Measurements from ENCODE around the gene KDM6A. TPM values are rescaled to one million over a fixed set of nuclear protein-coding genes. Genes with fewer than 3 reads are reported as not detected.

Gene KDM6A
- total RNA-seq, 1 experiment from 2014 or later, result 45.0 TPM

DNA sequence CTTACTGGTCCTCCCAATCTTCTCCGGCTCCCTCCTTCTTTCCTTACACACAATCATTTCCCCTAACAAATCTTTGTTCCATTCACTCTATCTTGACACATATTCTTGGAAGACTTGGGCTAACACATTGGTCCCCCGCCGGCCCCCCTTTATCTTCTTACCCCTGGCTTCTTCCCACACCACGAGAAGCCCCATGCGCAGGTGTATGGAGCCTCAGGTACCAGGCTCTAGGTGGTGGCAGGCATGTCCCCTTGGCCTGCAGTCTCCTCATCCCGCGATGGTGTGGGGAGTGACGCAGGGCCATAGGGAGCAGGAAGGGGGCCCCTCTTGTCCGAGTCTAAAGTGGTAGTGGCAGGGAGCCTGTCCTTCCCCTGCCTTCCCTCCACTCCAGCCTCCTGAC lies 277.8 kb downstream of the KDM6A start:
- DNase-seq (ENCODE audit: low spot score), result no peak
- TF ChIP-seq, protein P1, sequence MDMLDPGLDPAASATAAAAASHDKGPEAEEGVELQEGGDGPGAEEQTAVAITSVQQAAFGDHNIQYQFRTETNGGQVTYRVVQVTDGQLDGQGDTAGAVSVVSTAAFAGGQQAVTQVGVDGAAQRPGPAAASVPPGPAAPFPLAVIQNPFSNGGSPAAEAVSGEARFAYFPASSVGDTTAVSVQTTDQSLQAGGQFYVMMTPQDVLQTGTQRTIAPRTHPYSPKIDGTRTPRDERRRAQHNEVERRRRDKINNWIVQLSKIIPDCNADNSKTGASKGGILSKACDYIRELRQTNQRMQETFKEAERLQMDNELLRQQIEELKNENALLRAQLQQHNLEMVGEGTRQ (CRISPR knock-in tag; IDR thresholded peaks at IDR 0.05), result no peak
- H3K27ac Mint-ChIP-seq, result no peak overlapping the region
- no peak for ATAC-seq
- H3K9me3 Mint-ChIP-seq, result no peaks in the 10 kb centered on the region
- no peaks in the 10 kb centered on the region for H3K4me1 Mint-ChIP-seq
- POLR2A ChIA-PET, result no interaction called here
- H3K36me3 Mint-ChIP-seq, result no peaks in the 10 kb centered on the region
- CTCF ChIA-PET, result no interaction called here
- H3K4me3 Mint-ChIP-seq, result no peak overlapping the region
- no peaks in the 10 kb centered on the region for H3K27me3 Mint-ChIP-seq (ENCODE audit: low read depth)

DNA sequence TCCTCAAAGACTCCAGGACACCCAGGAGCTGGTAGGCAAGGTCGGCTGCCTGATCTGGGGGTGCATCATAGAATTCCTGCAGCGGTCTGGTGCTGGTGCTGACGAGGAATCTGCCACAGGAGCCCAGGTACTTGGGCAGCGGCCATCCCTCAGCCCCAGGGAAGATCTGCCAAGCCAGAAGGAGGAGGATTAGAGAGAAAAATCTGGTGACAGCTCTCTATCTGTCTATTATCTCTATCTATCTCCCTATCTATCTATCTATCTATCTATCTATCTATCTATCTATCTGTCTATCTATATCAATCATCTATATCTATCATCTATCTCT lies 281.0 kb downstream of the KDM6A start:
- CTCF ChIA-PET, result no interaction called here
- no peak for ATAC-seq

More for the DNA sequence above, 281.0 kb downstream of the KDM6A start:
- H3K27me3 Mint-ChIP-seq (ENCODE audit: low read depth), result no peaks in the 10 kb centered on the region
- H3K36me3 Mint-ChIP-seq, result no peaks in the 10 kb centered on the region
- TF ChIP-seq JAZF1 (CRISPR knock-in tag; IDR thresholded peaks at IDR 0.05) (no peak), PRRX2 (CRISPR knock-in tag; IDR thresholded peaks at IDR 0.05) (no peak), ZNF317 (CRISPR knock-in tag; IDR thresholded peaks at IDR 0.05; ENCODE audit: borderline replicate concordance, low read depth) (no peak), EMX1 (CRISPR knock-in tag; IDR thresholded peaks at IDR 0.05) (no peak), TEAD4 (CRISPR knock-in tag; IDR thresholded peaks at IDR 0.05) (no peak), GABPB1 (CRISPR knock-in tag; IDR thresholded peaks at IDR 0.05) (no peak), GRHL2 (CRISPR knock-in tag; IDR thresholded peaks at IDR 0.05; ENCODE audit: insufficient replicate concordance, severe bottlenecking) (no peak), ZNF138 (CRISPR knock-in tag; conservative IDR thresholded peaks at IDR 0.05) (no peak), KAT7 (CRISPR knock-in tag; IDR thresholded peaks at IDR 0.05; ENCODE audit: borderline replicate concordance) (no peak), SP1 (CRISPR knock-in tag; conservative IDR thresholded peaks at IDR 0.05) (no peak), NFE2L1 (CRISPR knock-in tag; IDR thresholded peaks at IDR 0.05) (no peak), RORB (CRISPR knock-in tag; IDR thresholded peaks at IDR 0.05) (no peak)
- TF ChIP-seq, protein P2, sequence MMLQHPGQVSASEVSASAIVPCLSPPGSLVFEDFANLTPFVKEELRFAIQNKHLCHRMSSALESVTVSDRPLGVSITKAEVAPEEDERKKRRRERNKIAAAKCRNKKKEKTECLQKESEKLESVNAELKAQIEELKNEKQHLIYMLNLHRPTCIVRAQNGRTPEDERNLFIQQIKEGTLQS (CRISPR knock-in tag; conservative IDR thresholded peaks at IDR 0.05), result no peak
- TF ChIP-seq, protein P3, sequence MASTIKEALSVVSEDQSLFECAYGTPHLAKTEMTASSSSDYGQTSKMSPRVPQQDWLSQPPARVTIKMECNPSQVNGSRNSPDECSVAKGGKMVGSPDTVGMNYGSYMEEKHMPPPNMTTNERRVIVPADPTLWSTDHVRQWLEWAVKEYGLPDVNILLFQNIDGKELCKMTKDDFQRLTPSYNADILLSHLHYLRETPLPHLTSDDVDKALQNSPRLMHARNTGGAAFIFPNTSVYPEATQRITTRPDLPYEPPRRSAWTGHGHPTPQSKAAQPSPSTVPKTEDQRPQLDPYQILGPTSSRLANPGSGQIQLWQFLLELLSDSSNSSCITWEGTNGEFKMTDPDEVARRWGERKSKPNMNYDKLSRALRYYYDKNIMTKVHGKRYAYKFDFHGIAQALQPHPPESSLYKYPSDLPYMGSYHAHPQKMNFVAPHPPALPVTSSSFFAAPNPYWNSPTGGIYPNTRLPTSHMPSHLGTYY (CRISPR knock-in tag; IDR thresholded peaks at IDR 0.05), result no peak
- TF ChIP-seq, protein P4, sequence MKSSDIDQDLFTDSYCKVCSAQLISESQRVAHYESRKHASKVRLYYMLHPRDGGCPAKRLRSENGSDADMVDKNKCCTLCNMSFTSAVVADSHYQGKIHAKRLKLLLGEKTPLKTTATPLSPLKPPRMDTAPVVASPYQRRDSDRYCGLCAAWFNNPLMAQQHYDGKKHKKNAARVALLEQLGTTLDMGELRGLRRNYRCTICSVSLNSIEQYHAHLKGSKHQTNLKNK (CRISPR knock-in tag; IDR thresholded peaks at IDR 0.05), result no peak
- TF ChIP-seq, protein P5, sequence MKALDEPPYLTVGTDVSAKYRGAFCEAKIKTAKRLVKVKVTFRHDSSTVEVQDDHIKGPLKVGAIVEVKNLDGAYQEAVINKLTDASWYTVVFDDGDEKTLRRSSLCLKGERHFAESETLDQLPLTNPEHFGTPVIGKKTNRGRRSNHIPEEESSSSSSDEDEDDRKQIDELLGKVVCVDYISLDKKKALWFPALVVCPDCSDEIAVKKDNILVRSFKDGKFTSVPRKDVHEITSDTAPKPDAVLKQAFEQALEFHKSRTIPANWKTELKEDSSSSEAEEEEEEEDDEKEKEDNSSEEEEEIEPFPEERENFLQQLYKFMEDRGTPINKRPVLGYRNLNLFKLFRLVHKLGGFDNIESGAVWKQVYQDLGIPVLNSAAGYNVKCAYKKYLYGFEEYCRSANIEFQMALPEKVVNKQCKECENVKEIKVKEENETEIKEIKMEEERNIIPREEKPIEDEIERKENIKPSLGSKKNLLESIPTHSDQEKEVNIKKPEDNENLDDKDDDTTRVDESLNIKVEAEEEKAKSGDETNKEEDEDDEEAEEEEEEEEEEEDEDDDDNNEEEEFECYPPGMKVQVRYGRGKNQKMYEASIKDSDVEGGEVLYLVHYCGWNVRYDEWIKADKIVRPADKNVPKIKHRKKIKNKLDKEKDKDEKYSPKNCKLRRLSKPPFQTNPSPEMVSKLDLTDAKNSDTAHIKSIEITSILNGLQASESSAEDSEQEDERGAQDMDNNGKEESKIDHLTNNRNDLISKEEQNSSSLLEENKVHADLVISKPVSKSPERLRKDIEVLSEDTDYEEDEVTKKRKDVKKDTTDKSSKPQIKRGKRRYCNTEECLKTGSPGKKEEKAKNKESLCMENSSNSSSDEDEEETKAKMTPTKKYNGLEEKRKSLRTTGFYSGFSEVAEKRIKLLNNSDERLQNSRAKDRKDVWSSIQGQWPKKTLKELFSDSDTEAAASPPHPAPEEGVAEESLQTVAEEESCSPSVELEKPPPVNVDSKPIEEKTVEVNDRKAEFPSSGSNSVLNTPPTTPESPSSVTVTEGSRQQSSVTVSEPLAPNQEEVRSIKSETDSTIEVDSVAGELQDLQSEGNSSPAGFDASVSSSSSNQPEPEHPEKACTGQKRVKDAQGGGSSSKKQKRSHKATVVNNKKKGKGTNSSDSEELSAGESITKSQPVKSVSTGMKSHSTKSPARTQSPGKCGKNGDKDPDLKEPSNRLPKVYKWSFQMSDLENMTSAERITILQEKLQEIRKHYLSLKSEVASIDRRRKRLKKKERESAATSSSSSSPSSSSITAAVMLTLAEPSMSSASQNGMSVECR (CRISPR knock-in tag; IDR thresholded peaks at IDR 0.05; ENCODE audit: borderline replicate concordance), result no peak
- TF ChIP-seq, protein P6, sequence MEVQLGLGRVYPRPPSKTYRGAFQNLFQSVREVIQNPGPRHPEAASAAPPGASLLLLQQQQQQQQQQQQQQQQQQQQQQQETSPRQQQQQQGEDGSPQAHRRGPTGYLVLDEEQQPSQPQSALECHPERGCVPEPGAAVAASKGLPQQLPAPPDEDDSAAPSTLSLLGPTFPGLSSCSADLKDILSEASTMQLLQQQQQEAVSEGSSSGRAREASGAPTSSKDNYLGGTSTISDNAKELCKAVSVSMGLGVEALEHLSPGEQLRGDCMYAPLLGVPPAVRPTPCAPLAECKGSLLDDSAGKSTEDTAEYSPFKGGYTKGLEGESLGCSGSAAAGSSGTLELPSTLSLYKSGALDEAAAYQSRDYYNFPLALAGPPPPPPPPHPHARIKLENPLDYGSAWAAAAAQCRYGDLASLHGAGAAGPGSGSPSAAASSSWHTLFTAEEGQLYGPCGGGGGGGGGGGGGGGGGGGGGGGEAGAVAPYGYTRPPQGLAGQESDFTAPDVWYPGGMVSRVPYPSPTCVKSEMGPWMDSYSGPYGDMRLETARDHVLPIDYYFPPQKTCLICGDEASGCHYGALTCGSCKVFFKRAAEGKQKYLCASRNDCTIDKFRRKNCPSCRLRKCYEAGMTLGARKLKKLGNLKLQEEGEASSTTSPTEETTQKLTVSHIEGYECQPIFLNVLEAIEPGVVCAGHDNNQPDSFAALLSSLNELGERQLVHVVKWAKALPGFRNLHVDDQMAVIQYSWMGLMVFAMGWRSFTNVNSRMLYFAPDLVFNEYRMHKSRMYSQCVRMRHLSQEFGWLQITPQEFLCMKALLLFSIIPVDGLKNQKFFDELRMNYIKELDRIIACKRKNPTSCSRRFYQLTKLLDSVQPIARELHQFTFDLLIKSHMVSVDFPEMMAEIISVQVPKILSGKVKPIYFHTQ (CRISPR knock-in tag; IDR thresholded peaks at IDR 0.05), result no peak
- TF ChIP-seq, protein P7, sequence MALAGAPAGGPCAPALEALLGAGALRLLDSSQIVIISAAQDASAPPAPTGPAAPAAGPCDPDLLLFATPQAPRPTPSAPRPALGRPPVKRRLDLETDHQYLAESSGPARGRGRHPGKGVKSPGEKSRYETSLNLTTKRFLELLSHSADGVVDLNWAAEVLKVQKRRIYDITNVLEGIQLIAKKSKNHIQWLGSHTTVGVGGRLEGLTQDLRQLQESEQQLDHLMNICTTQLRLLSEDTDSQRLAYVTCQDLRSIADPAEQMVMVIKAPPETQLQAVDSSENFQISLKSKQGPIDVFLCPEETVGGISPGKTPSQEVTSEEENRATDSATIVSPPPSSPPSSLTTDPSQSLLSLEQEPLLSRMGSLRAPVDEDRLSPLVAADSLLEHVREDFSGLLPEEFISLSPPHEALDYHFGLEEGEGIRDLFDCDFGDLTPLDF (CRISPR knock-in tag; IDR thresholded peaks at IDR 0.05), result no peak
- TF ChIP-seq, protein P8, sequence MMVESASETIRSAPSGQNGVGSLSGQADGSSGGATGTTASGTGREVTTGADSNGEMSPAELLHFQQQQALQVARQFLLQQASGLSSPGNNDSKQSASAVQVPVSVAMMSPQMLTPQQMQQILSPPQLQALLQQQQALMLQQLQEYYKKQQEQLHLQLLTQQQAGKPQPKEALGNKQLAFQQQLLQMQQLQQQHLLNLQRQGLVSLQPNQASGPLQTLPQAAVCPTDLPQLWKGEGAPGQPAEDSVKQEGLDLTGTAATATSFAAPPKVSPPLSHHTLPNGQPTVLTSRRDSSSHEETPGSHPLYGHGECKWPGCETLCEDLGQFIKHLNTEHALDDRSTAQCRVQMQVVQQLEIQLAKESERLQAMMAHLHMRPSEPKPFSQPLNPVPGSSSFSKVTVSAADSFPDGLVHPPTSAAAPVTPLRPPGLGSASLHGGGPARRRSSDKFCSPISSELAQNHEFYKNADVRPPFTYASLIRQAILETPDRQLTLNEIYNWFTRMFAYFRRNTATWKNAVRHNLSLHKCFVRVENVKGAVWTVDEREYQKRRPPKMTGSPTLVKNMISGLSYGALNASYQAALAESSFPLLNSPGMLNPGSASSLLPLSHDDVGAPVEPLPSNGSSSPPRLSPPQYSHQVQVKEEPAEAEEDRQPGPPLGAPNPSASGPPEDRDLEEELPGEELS (CRISPR knock-in tag; IDR thresholded peaks at IDR 0.05), result no peak
- H3K4me3 Mint-ChIP-seq, result no peak overlapping the region
- DNase-seq (ENCODE audit: low spot score), result no peak
- H3K4me1 Mint-ChIP-seq, result no peaks in the 10 kb centered on the region
- H3K9me3 Mint-ChIP-seq, result no peaks in the 10 kb centered on the region
- POLR2A ChIA-PET, result no interaction called here
- no peak overlapping the region for H3K27ac Mint-ChIP-seq

Measured in WTC11 (cell line).